Ascending aorta (tissue), 2 donors: ENCODE measurements around the gene PTPRN2. TPM values are rescaled to one million over a fixed set of nuclear protein-coding genes. Genes with fewer than 3 reads are reported as not detected.

Experiments used
- DNase-seq, 2 donors: peaks; one replicate each; pipeline ENCODE4 v3.0.0-alpha.2; 2019; ENCODE audit warnings: low spot score in 2 of 2
- H3K27ac ChIP-seq, 2 donors: fragments of 200-600 bp; sonication (generic); one replicate each; pipeline ENCODE4 v1.5.1; 2016 to 2017; ENCODE audit warnings: mild to moderate bottlenecking in 1 of 2
- H3K27me3 ChIP-seq: fragments of 200-600 bp; sonication (generic); one replicate; pipeline ENCODE4 v1.5.1; 2017
- H3K36me3 ChIP-seq, 2 donors: fragments of 200-600 bp; sonication (generic); one replicate each; pipeline ENCODE4 v1.5.1; 2016
- H3K4me1 ChIP-seq, 2 donors: fragments of 200-600 bp; sonication (generic); one replicate each; pipeline ENCODE4 v1.5.1; 2016 to 2017; ENCODE audit warnings: mild to moderate bottlenecking in 1 of 2
- H3K4me3 ChIP-seq, 2 donors: fragments of 200-600 bp; sonication (generic); one replicate each; pipeline ENCODE4 v1.5.1; 2016 to 2017; ENCODE audit warnings: mild to moderate bottlenecking in 1 of 2
- H3K9me3 ChIP-seq, 2 donors: fragments of 200-600 bp; sonication (generic); one replicate each; pipeline ENCODE4 v1.5.1; 2016
- intact Hi-C: fragments of 100-400 bp; cut with DNase I; formaldehyde crosslinking; loops from one replicate; pipeline ENCODE4 v1.15.1; 2023
- total RNA-seq: library from RNA; depleted of rRNA; stranded (reverse); fragments of >200 nt; gene quantifications from one replicate; pipeline ENCODE4 v1.1.0, GENCODE V29; 2016
- TF ChIP-seq, protein P1 (sequence below), 3 experiments: fragments of 200-600 bp in 2 of 3; fragments of 450-650 bp in 1 of 3; sonication (generic) in 2 of 3; IDR thresholded peaks; one replicate each; pipeline ENCODE4 v1.5.1; 2016 to 2019; ENCODE audit warnings: antibody characterized with exemption in 3 of 3, mild to moderate bottlenecking in 1 of 3, moderate library complexity in 1 of 3

The PTPRN2 gene
- total RNA-seq, 1 donor from 2014 or later, result 7.3 TPM

DNA sequence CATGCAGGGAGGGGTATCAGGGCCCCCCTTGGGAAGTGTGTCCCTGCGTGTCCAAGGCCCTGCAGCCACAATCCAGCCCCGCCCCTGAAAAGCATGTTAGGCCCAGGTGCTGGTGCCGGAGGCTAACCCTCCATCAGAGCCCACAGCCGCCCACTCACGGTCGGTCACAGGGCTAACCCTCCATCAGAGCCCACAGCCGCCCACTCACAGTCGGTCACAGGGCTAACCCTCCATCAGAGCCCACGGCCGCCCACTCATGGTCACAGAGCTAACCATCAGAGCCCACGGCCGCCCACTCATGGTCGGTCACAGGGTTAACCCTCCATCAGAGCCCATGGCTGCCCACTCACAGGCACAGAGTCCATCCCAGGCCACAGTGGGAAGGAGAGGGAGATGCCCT is 824.8 kb downstream of the PTPRN2 start:
- H3K4me1 ChIP-seq, result no peaks in the 10 kb centered on the region
- H3K27ac ChIP-seq, result no peak overlapping the region
- peaks cover 0 to 5% of the 10 kb centered on the region in 2 donors for H3K9me3 ChIP-seq
- TF ChIP-seq, protein P1, sequence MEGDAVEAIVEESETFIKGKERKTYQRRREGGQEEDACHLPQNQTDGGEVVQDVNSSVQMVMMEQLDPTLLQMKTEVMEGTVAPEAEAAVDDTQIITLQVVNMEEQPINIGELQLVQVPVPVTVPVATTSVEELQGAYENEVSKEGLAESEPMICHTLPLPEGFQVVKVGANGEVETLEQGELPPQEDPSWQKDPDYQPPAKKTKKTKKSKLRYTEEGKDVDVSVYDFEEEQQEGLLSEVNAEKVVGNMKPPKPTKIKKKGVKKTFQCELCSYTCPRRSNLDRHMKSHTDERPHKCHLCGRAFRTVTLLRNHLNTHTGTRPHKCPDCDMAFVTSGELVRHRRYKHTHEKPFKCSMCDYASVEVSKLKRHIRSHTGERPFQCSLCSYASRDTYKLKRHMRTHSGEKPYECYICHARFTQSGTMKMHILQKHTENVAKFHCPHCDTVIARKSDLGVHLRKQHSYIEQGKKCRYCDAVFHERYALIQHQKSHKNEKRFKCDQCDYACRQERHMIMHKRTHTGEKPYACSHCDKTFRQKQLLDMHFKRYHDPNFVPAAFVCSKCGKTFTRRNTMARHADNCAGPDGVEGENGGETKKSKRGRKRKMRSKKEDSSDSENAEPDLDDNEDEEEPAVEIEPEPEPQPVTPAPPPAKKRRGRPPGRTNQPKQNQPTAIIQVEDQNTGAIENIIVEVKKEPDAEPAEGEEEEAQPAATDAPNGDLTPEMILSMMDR (IDR thresholded peaks at IDR 0.05), result no peak
- H3K27me3 ChIP-seq, result no peaks in the 10 kb centered on the region
- H3K36me3 ChIP-seq, result no peaks in the 10 kb centered on the region
- no peak overlapping the region for H3K4me3 ChIP-seq
- DNase-seq, result no peak
- intact Hi-C loops, result no loop called here

DNA sequence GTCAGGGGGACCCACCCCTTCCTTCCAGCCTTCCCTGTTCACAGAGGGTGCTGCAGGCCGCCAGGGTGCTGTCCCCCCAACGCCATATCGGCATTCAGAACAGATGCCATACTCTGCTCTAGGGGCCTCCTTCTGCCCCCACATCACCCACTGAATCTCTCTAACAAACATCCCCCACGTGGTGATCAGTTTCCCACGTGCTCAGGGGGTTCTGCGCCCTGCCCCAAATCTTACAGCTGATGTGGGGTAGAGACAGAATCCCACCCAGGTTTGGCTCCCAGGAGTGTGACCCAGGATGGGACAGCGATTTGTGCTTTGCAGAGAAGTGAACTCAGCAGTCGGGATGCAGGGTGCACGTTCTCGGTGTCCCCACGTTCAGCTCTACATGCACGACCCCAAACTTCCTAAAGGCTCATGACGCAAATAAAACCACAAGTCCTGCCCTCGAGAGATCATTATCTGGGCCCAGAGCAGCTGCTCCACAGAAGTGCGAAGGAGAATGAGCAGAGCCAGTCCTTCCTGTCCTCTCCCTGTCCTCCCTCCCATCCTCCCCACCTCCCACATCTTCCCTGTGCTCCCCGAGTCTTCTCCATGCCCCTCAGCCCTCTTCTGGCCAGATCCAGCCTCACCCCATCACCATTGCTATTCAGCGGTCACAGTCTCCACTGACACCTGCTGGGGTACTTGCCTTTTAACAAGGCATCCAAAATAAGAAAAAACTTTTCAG is 827.5 kb downstream of the PTPRN2 start:
- no peak for DNase-seq
- intact Hi-C loops, result no loop called here
- Histone ChIP-seq H3K4me3 (no peak overlapping the region), H3K9me3 (peaks cover 0 to 5% of the 10 kb centered on the region in 2 donors), H3K27me3 (no peaks in the 10 kb centered on the region), H3K36me3 (no peaks in the 10 kb centered on the region), H3K27ac (no peak overlapping the region), H3K4me1 (no peaks in the 10 kb centered on the region)
- TF ChIP-seq, protein P1 (IDR thresholded peaks at IDR 0.05), result no peak

DNA sequence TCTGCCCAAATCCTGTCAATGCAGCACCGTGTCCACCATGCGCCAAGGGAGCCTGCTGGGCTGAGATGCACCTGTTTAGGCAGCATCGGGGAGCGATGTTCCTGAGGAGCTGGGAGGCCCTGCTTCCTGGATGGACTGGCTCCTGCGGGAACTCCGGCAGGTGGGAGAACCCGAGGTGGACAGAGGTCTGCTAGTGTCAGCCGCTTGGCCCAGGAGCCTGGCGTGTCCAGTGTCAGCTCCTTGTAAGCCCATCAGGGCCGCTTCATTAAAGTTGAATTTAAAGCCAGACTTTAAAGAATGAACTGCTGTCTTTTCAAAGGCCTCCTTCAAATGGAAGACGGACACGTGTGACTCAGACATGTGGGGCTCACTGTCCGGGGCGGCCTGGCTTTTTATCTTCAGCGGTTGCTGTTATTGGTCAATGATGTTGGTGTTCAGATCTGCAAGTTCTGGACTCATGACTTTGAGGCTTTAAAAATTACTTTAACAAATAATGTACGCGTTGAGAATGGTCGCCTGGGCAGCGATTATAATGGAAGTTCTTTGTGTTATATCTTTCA is 828.3 kb downstream of the PTPRN2 start:
- TF ChIP-seq, protein P1 (IDR thresholded peaks at IDR 0.05), result no peak
- peaks cover 0 to 3% of the 10 kb centered on the region in 2 donors for H3K9me3 ChIP-seq
- H3K36me3 ChIP-seq, result no peaks in the 10 kb centered on the region
- no peak for DNase-seq
- H3K27me3 ChIP-seq, result no peaks in the 10 kb centered on the region
- H3K27ac ChIP-seq, result no peak overlapping the region
- intact Hi-C loops, result no loop called here
- H3K4me3 ChIP-seq, result no peak overlapping the region
- H3K4me1 ChIP-seq, result no peaks in the 10 kb centered on the region

DNA sequence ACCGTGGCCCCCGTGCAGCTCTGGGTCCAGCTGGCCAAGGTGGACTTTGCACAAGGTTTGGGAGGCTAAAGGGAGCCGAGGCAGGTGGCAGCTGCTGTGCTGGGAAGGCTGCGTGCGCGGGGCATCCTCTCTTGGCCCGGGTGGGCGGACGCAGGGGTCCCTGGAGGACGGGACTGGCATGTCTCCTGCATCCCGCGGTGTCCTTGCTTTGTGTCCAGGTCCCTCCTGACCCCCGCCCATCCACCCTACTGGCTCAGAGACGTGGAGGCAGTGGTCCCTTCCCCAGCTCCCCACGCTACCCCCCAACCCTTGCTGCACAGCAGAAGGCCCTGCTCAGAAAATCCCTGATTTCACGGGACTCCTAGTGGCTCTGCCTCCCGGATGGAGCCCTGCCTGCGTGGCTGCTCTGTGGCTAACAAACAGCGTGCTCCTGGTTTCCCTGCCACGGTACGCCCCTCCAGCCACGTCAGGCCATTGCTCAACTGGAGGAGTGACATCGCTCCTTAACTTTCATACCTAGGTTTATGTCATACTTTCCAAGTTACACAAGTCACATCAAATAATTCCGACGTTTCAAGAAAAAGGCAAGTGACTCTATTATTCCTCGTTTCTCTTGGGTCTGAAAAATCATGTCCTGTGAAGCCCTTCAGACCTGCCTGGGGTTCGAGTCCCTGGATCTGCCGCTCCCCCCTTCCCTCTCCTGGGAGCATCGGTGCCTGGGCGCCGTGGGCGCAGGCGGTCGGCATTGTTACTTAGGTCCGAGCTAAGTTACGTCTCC is 829.0 kb downstream of the PTPRN2 start:
- Histone ChIP-seq H3K36me3 (no peaks in the 10 kb centered on the region), H3K4me1 (no peaks in the 10 kb centered on the region), H3K27ac (no peak overlapping the region), H3K27me3 (no peaks in the 10 kb centered on the region), H3K9me3 (no peaks in the 10 kb centered on the region), H3K4me3 (no peak overlapping the region)
- intact Hi-C loops, result no loop called here
- TF ChIP-seq, protein P1 (IDR thresholded peaks at IDR 0.05), result no peak
- no peak for DNase-seq

DNA sequence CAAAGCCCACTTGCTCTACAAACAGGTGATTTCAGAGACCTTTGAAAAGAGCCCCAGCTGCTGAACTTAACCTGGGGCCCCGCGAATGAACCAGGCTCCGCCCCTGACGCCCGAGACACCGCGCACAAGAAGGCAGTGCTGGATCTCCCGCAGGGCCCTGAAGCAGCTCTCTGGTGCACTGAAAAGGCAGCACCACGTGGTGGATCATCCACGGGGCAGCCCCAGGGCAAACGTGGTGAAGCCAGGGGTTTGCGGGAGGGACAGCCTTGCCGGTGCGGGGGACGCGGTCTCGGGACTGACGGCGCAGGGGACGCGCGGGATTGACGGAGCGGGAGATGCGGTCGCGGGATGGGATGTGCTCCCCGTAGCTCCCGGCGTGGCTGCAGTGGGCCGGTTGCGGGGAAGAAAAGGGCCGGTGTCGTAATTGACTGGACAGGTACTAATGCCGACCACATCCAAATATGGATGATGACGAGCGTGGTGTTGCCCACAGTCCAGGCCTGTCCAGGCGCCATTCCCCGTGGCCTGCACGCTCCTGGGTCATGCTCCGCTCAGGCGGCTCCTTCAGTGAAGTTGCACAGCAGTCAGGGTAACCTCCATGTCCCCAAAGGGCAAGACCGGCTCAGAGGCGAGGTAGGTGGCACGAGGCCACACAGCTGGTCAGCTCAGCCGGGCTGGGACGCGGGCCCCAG is 829.7 kb downstream of the PTPRN2 start:
- H3K9me3 ChIP-seq, result no peaks in the 10 kb centered on the region

More for the DNA sequence above, 829.7 kb downstream of the PTPRN2 start:
- H3K27ac ChIP-seq, result no peak overlapping the region
- no peak overlapping the region for H3K4me3 ChIP-seq
- no peaks in the 10 kb centered on the region for H3K4me1 ChIP-seq
- H3K27me3 ChIP-seq, result no peaks in the 10 kb centered on the region
- H3K36me3 ChIP-seq, result no peaks in the 10 kb centered on the region
- DNase-seq, result no peak
- TF ChIP-seq, protein P1 (IDR thresholded peaks at IDR 0.05), result no peak
- intact Hi-C loops, result no loop called here
